ENCODE data around the gene RPS21. TPM values are rescaled to one million over a fixed set of nuclear protein-coding genes. Genes with fewer than 3 reads are reported as not detected.

Gene RPS21
- total and polyA plus RNA-seq, 2 of the 13 experiments (the other 11 are each of a cell fraction or from before 2014, with no cell fraction given), result 2,647 to 11,063 TPM

DNA sequence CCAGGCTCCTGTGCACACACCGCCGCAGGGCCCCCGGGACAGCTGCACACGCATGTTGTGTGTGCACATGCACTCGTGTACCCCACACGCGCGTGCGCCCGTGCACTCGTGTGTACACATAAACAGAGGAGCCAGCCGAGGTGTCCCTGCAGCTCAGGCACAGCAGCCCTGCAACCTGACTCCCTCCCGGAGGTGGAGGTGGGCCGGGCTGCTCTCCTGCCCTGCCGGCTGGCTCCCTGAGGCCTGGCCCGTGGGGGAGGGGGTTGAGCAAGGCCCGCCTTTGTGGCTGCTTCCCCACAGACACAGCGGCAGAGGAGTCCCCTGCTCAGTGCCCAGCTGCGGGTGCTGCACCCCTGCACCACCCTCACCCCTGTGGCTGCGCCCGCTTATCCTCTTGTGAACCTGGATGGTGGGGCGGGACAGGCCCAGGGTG, 39.8 kb downstream of the RPS21 start (continued):
- TF ChIP-seq, protein P1, sequence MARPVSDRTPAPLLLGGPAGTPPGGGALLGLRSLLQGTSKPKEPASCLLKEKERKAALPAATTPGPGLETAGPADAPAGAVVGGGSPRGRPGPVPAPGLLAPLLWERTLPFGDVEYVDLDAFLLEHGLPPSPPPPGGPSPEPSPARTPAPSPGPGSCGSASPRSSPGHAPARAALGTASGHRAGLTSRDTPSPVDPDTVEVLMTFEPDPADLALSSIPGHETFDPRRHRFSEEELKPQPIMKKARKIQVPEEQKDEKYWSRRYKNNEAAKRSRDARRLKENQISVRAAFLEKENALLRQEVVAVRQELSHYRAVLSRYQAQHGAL (CRISPR knock-in tag; IDR thresholded peaks at IDR 0.05; ENCODE audit: not compliant biosample characterization), result no peak
- TF ChIP-seq ZNF225 (CRISPR knock-in tag; IDR thresholded peaks at IDR 0.05), result no peak
- TF ChIP-seq JUN (CRISPR knock-in tag; IDR thresholded peaks at IDR 0.05), result 0 out of 2 replicates have a peak, but pooled peaks have one; percentile 16
- TF ChIP-seq EZH2 (conservative IDR thresholded peaks at IDR 0.05; ENCODE audit: low read depth, low read length), result no peak
- TF ChIP-seq ZFX (CRISPR knock-in tag; IDR thresholded peaks at IDR 0.05; ENCODE audit: low read depth), result 0 out of 2 replicates have a peak, but pooled peaks have one; percentile 33
- TF ChIP-seq, protein P2, sequence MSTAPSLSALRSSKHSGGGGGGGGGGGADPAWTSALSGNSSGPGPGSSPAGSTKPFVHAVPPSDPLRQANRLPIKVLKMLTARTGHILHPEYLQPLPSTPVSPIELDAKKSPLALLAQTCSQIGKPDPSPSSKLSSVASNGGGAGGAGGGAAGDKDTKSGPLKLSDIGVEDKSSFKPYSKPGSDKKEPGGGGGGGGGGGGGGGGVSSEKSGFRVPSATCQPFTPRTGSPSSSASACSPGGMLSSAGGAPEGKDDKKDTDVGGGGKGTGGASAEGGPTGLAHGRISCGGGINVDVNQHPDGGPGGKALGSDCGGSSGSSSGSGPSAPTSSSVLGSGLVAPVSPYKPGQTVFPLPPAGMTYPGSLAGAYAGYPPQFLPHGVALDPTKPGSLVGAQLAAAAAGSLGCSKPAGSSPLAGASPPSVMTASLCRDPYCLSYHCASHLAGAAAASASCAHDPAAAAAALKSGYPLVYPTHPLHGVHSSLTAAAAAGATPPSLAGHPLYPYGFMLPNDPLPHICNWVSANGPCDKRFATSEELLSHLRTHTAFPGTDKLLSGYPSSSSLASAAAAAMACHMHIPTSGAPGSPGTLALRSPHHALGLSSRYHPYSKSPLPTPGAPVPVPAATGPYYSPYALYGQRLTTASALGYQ (CRISPR knock-in tag; IDR thresholded peaks at IDR 0.05), result no peak
- no peak for TF ChIP-seq PHF21A (CRISPR knock-in tag; IDR thresholded peaks at IDR 0.05)

DNA sequence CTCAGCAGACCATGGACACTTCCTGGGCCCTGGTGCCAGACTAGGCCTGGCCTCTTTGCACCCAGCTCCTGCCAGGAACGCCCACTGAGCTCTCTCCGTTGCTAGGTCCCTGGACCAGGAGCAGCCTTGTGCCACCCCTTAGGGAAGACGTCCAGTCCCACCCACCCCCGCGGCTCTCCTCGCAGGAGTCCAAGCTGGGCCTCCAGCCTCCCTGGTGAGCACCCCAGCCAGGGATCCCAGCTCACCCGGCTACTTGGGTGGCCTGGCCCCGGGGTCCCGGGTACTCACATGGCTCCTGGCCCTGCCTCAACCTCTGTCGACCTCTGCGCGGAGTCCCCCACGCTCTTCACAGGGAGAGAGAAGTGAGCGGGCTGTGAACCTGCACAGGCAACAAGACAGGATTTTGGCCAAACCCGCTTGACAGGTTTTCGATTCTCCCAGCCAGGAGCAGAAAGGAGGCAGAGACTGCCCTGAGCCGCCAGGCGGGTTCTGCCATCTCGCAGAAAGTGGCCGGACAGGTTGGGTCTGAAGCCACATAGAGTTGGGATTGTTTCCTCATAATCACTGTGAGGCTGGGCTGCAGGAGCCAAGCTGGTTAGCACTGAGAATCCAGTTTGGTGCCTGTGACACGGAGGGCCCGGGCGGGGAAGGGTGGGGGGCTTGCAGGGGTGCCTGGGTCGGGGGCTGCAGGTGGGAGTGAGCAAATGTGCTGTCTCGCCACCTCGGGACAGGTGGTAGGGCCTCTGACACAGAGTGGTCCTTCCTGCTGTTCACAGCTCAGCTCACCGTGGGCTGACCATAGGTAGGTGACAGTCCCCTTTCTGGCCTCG, 40.5 kb downstream of the RPS21 start, which contains the start of gene RBBP8NL:
Gene RBBP8NL (minus strand): TSS at position 368 of the 830 bp plus-strand sequence. CDS start 7,892 bp downstream, outside the sequence.
- H4K20me1 ChIP-seq (ENCODE audit: insufficient read depth, low read length), result peaks cover 9% of the 10 kb centered on the region; the same call in 1 of the 2 replicates
- CTCF ChIA-PET (ENCODE audit: low intra/inter-chr PET ratio, low total read pairs), result no interaction called here
- peak; percentile 2; the same call in 2 of the 3 replicates for ATAC-seq
- in situ Hi-C loops (cut with HindIII; ENCODE audit: extremely low pct_ligation_motif_present, low pct_unique_long_range_greater_than_20kb) (no loop called here), intact Hi-C loops (cut with micrococcal nuclease; ENCODE audit: unreplicated experiment) (no loop called here)
- peaks cover 47% of the 10 kb centered on the region for H3K4me1 ChIP-seq (ENCODE audit: insufficient read depth, low read length)
- no TSS peak for BruUV-seq (replicated peaks)
- H3K4me2 ChIP-seq (ENCODE audit: low read depth, low read length), result no peak within 1 kb of the TSS
- H3K4me3 ChIP-seq (replicated peaks in 1 of 3; ENCODE audit: insufficient read depth in 1 of 3, low read depth in 2 of 3, low read length in 3 of 3), result no peak within 1 kb of the TSS
- no peaks in the 10 kb centered on the region for H3K36me3 ChIP-seq (replicated peaks in 1 of 2; ENCODE audit: control insufficient read depth in 1 of 2, insufficient read depth in 2 of 2, low read length in 2 of 2)
- TF ChIP-seq, protein P3, sequence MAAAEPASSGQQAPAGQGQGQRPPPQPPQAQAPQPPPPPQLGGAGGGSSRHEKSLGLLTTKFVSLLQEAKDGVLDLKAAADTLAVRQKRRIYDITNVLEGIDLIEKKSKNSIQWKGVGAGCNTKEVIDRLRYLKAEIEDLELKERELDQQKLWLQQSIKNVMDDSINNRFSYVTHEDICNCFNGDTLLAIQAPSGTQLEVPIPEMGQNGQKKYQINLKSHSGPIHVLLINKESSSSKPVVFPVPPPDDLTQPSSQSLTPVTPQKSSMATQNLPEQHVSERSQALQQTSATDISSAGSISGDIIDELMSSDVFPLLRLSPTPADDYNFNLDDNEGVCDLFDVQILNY (CRISPR knock-in tag; conservative IDR thresholded peaks at IDR 0.05), result no peak
- TF ChIP-seq GABPA (IDR thresholded peaks at IDR 0.05; ENCODE audit: low read depth, low read length), result 0 out of 2 replicates have a peak, but pooled peaks have one; percentile 9
- no peak for TF ChIP-seq GABPA (CRISPR knock-in tag; IDR thresholded peaks at IDR 0.05; ENCODE audit: low read depth)
- TF ChIP-seq ZNF44 (CRISPR knock-in tag; IDR thresholded peaks at IDR 0.05), result no peak
- no peak for TF ChIP-seq HOXA5 (CRISPR knock-in tag; IDR thresholded peaks at IDR 0.05)
- TF ChIP-seq ZNF629 (CRISPR knock-in tag; conservative IDR thresholded peaks at IDR 0.05), result peak; percentile 58
- 0 out of 2 replicates have a peak, but pooled peaks have one; percentile 19 for TF ChIP-seq CCDC6 (CRISPR knock-in tag; IDR thresholded peaks at IDR 0.05)
- TF ChIP-seq, protein P4, sequence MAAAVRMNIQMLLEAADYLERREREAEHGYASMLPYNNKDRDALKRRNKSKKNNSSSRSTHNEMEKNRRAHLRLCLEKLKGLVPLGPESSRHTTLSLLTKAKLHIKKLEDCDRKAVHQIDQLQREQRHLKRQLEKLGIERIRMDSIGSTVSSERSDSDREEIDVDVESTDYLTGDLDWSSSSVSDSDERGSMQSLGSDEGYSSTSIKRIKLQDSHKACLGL (CRISPR knock-in tag; IDR thresholded peaks at IDR 0.05), result 0 out of 2 replicates have a peak, but pooled peaks have one; percentile 1
- TF ChIP-seq ZNF75D (CRISPR knock-in tag; IDR thresholded peaks at IDR 0.05; ENCODE audit: borderline replicate concordance), result no peak
- no peak for TF ChIP-seq SP140L (CRISPR knock-in tag; IDR thresholded peaks at IDR 0.05; ENCODE audit: borderline replicate concordance)
- TF ChIP-seq PAX8 (CRISPR knock-in tag; IDR thresholded peaks at IDR 0.05; ENCODE audit: borderline replicate concordance), result no peak
- H2AFZ ChIP-seq (ENCODE audit: low read length), result no peak within 1 kb of the TSS
- no peak within 1 kb of the TSS for H3K9ac ChIP-seq (ENCODE audit: insufficient read depth, low read depth, low read length)
- WGBS (ENCODE audit: low lambda C conversion rate), result 47% methylated on average over 15 of the region's 28 CpGs
- no peaks in the 10 kb centered on the region for H3K79me2 ChIP-seq (ENCODE audit: insufficient read depth, low read length)
- H3K9me3 ChIP-seq (ENCODE audit: low read length), result no peaks in the 10 kb centered on the region
- no peak within 1 kb of the TSS for H3K27ac ChIP-seq (ENCODE audit: extremely low read length, insufficient read depth, low read length)
- FAIRE-seq, result no peak
- POLR2A ChIA-PET, result no interaction called here
- peaks cover 28 to 93% of the 10 kb centered on the region in 2 experiments for H3K27me3 ChIP-seq (ENCODE audit: control insufficient read depth in 1 of 2, insufficient read depth in 2 of 2, low read length in 2 of 2)
- no peak for DNase-seq (ENCODE audit: low spot score)

Data from HepG2 (cell line).